Lower lobe of right lung (tissue), 2 donors: ENCODE data around the gene DGLUCY. TPM values are rescaled to one million over a fixed set of nuclear protein-coding genes. Genes with fewer than 3 reads are reported as not detected.
"Not testable (repeated sequence)": the region's sequence is repeated elsewhere in the genome, so short reads cannot be mapped to it uniquely, and the experiment has no call there.

ENCODE experiments used
- ATAC-seq, 2 donors: fragments of 200-7000 bp; cut with Tn5 transposase; one replicate each; pipeline ENCODE4 v1.9.1; 2020 to 2022; ENCODE audit warnings: mild to moderate bottlenecking in 2 of 2, moderate library complexity in 2 of 2
- DNase-seq: peaks from one replicate; pipeline ENCODE4 v3.0.0-alpha.2; 2020
- H3K27ac ChIP-seq: fragments of 200-600 bp; one replicate; pipeline ENCODE4 v1.8.0; 2022
- H3K27me3 ChIP-seq: fragments of 200-600 bp; one replicate; pipeline ENCODE4 v1.8.0; 2022; ENCODE audit warnings: low read depth
- H3K36me3 ChIP-seq: fragments of 200-600 bp; one replicate; pipeline ENCODE4 v1.8.0; 2022; ENCODE audit warnings: mild to moderate bottlenecking
- H3K4me1 ChIP-seq: fragments of 200-600 bp; one replicate; pipeline ENCODE4 v1.8.0; 2022
- H3K4me3 ChIP-seq: fragments of 200-600 bp; one replicate; pipeline ENCODE4 v1.8.0; 2022; ENCODE audit warnings: mild to moderate bottlenecking
- H3K9me3 ChIP-seq: fragments of 200-600 bp; one replicate; pipeline ENCODE4 v1.8.0; 2022
- CTCF ChIP-seq: fragments of 200-600 bp; IDR thresholded peaks from one replicate; pipeline ENCODE4 v1.8.0; 2022; ENCODE audit warnings: antibody characterized with exemption, mild to moderate bottlenecking
- intact Hi-C: fragments of 100-400 bp; cut with DNase I; formaldehyde crosslinking; loops from one replicate; pipeline ENCODE4 v1.11.0; 2022
- total RNA-seq: library from RNA; stranded (reverse); fragmentation: NEBNext Ultra II Directional; extraction: Animal tissue kit (Norgen Biotek cat#: 25700); gene quantifications from one replicate; pipeline ENCODE4 v1.2.1, GENCODE V29; 2021
- donor health status: DM: no; HTN: yes; CAD: no; lungs with severe emphysema.

DGLUCY gene
- total RNA-seq, 1 donor from 2014 or later, result 102 TPM

GRCh38 chr14:91173904-91174303 is 60.0 kb downstream of the DGLUCY start:
- peaks cover 90% of the 10 kb centered on the region for H3K36me3 ChIP-seq
- peaks cover 6% of the 10 kb centered on the region for H3K4me1 ChIP-seq
- no peak overlapping the region for H3K27ac ChIP-seq
- ATAC-seq, result no peak
- no peaks in the 10 kb centered on the region for H3K27me3 ChIP-seq
- H3K9me3 ChIP-seq, result no peaks in the 10 kb centered on the region
- DNase-seq, result no peak
- intact Hi-C loops, result no loop called here
- H3K4me3 ChIP-seq, result no peak overlapping the region
- TF ChIP-seq CTCF, result no peak

- Histone ChIP-seq H3K4me3 (no peak overlapping the region), H3K27me3 (no peaks in the 10 kb centered on the region), H3K27ac (no peak overlapping the region), H3K4me1 (peaks cover 6% of the 10 kb centered on the region), H3K36me3 (peaks cover 79% of the 10 kb centered on the region), H3K9me3 (no peaks in the 10 kb centered on the region)
- DNase-seq, result no peak
- TF ChIP-seq CTCF, result no peak
- no peak for ATAC-seq
- intact Hi-C loops, result loop anchor here (5.0 kb wide), 1 partner anchor 107 kb away; no protein-coding TSS in a partner anchor
Observed at GRCh38 chr14:91175291-91176201, 61.7 kb downstream of the DGLUCY start.

GRCh38 chr14:91177073-91178034 is 63.5 kb downstream of the DGLUCY start:
- peak; percentile 80 for TF ChIP-seq CTCF
- Histone ChIP-seq H3K4me1 (peaks cover 6% of the 10 kb centered on the region), H3K4me3 (no peak overlapping the region), H3K27me3 (no peaks in the 10 kb centered on the region), H3K27ac (no peak overlapping the region), H3K9me3 (no peaks in the 10 kb centered on the region), H3K36me3 (peaks cover 83% of the 10 kb centered on the region)
- intact Hi-C loops, result loop anchor here (5.0 kb wide), 1 partner anchor 105 kb away; no protein-coding TSS in a partner anchor
- DNase-seq (peak; percentile 67), ATAC-seq (peak; percentile 77 to 78)

- no peak overlapping the region for H3K4me3 ChIP-seq
- no peaks in the 10 kb centered on the region for H3K27me3 ChIP-seq
- no peak overlapping the region for H3K27ac ChIP-seq
- H3K4me1 ChIP-seq, result peaks cover 6% of the 10 kb centered on the region
- intact Hi-C loops, result no loop called here
- no peak for TF ChIP-seq CTCF
- ATAC-seq, result no peak
- no peaks in the 10 kb centered on the region for H3K9me3 ChIP-seq
- H3K36me3 ChIP-seq, result peaks cover 81% of the 10 kb centered on the region
- no peak for DNase-seq
Observed at GRCh38 chr14:91180611-91181010, 66.7 kb downstream of the DGLUCY start.

GRCh38 chr14:91182753-91183152 is 68.9 kb downstream of the DGLUCY start:
- H3K9me3 ChIP-seq, H3K4me1 ChIP-seq, H3K4me3 ChIP-seq, H3K27ac ChIP-seq, H3K27me3 ChIP-seq, intact Hi-C loops, ATAC-seq, DNase-seq: not testable (repeated sequence)
- H3K36me3 ChIP-seq, result peaks cover 86% of the 10 kb centered on the region
